GM23338 (cell line): ENCODE results near the gene TLE2. TPM values are rescaled to one million over a fixed set of nuclear protein-coding genes. Genes with fewer than 3 reads are reported as not detected.

ENCODE experiments used
- ATAC-seq: fragments of 200-7000 bp; cut with Tn5 transposase; 3 replicates; pipeline ENCODE4 v1.9.1; 2020
- DNase-seq: peaks from one replicate; pipeline ENCODE4 v3.0.0-alpha.2; 2015; ENCODE audit warnings: low spot score
- H2AFZ ChIP-seq: fragments of 200-600 bp; sonication (generic); 2 replicates; pipeline ENCODE4 v1.8.0; 2016; ENCODE audit warnings: antibody characterized with exemption, mild to moderate bottlenecking, moderate library complexity
- H3F3A ChIP-seq: fragments of 200-600 bp; sonication (generic); replicated peaks from 2 replicates; pipeline ENCODE4 v1.8.0; 2017; ENCODE audit warnings: antibody characterized with exemption, mixed run types, low read depth
- H3K27ac ChIP-seq: fragments of 200-600 bp; sonication (generic); 2 replicates; pipeline ENCODE4 v1.6.1; 2016; ENCODE audit warnings: low read depth
- H3K27me3 ChIP-seq: fragments of 200-600 bp; sonication (generic); 2 replicates; pipeline ENCODE4 v1.8.0; 2016; ENCODE audit warnings: mild to moderate bottlenecking, mixed run types, moderate library complexity; ENCODE audit not compliant: insufficient read depth
- H3K36me3 ChIP-seq: fragments of 200-600 bp; sonication (generic); 2 replicates; pipeline ENCODE4 v1.8.0; 2016; ENCODE audit warnings: mild to moderate bottlenecking; ENCODE audit not compliant: insufficient read depth
- H3K4me1 ChIP-seq: fragments of 200-600 bp; sonication (generic); 2 replicates; pipeline ENCODE4 v1.8.0; 2016; ENCODE audit warnings: mild to moderate bottlenecking, moderate library complexity; ENCODE audit not compliant: insufficient read depth
- H3K4me2 ChIP-seq: fragments of 200-600 bp; sonication (generic); 2 replicates; pipeline ENCODE4 v1.7.1; 2017; ENCODE audit warnings: mixed run types
- H3K4me3 ChIP-seq: fragments of 200-600 bp; sonication (generic); 2 replicates; pipeline ENCODE4 v1.6.1; 2016; ENCODE audit warnings: mixed run types
- H3K79me2 ChIP-seq: fragments of 200-600 bp; sonication (generic); replicated peaks from 2 replicates; pipeline ENCODE4 v1.8.0; 2017; ENCODE audit warnings: mild to moderate bottlenecking; ENCODE audit not compliant: insufficient read depth
- H3K9me2 ChIP-seq: fragments of 200-600 bp; sonication (generic); 2 replicates; pipeline ENCODE4 v1.8.0; 2017; ENCODE audit not compliant: insufficient read depth
- H4K20me1 ChIP-seq: fragments of 200-600 bp; sonication (generic); replicated peaks from 2 replicates; pipeline ENCODE4 v1.8.0; 2017; ENCODE audit warnings: mild to moderate bottlenecking; ENCODE audit not compliant: insufficient read depth
- H3K27ac Mint-ChIP-seq: 2 replicates; pipeline ENCODE4 v1.8.0; 2020; ENCODE audit warnings: inconsistent platforms, mild to moderate bottlenecking, moderate library complexity, mixed read lengths
- H3K27me3 Mint-ChIP-seq: 3 replicates; pipeline ENCODE4 v1.8.0; 2022; ENCODE audit warnings: low read depth, mild to moderate bottlenecking, moderate library complexity, mixed read lengths, inconsistent platforms; ENCODE audit not compliant: insufficient read depth, poor library complexity
- H3K36me3 Mint-ChIP-seq: 3 replicates; pipeline ENCODE4 v1.8.0; 2021; ENCODE audit warnings: low read depth, mild to moderate bottlenecking, inconsistent platforms, moderate library complexity, mixed read lengths
- H3K4me1 Mint-ChIP-seq: 3 replicates; pipeline ENCODE4 v1.8.0; 2020; ENCODE audit warnings: mild to moderate bottlenecking, inconsistent platforms, mixed read lengths
- H3K4me3 Mint-ChIP-seq: 3 replicates; pipeline ENCODE4 v1.8.0; 2021; ENCODE audit warnings: moderate library complexity, mild to moderate bottlenecking, inconsistent platforms, mixed read lengths
- H3K9me3 Mint-ChIP-seq: 3 replicates; pipeline ENCODE4 v1.8.0; 2020; ENCODE audit warnings: moderate library complexity, mild to moderate bottlenecking, inconsistent platforms, mixed read lengths
- CREB1 ChIP-seq: fragments of 250-450 bp; sonication (Bioruptor Pico); IDR thresholded peaks from 2 replicates; pipeline ENCODE4 v1.5.0; 2020; ENCODE audit warnings: low read depth, mild to moderate bottlenecking, moderate library complexity
- CTCF ChIP-seq, 2 experiments: fragments of 200-600 bp in 1 of 2; sonication (generic) in 1 of 2; conservative IDR thresholded peaks; 2 replicates each; pipeline versions ENCODE4 v1.5.1 to v1.6.1; 2016 to 2017; ENCODE audit warnings: antibody characterized with exemption in 2 of 2, low read depth in 2 of 2, mild to moderate bottlenecking in 2 of 2, moderate library complexity in 1 of 2
- ETS1 ChIP-seq: IDR thresholded peaks from 2 replicates; pipeline ENCODE4 v1.6.1; 2016; ENCODE audit warnings: antibody characterized with exemption
- EZH2 ChIP-seq: fragments of 200-600 bp; sonication (generic); IDR thresholded peaks from one replicate; pipeline ENCODE4 v1.8.0; 2017; ENCODE audit warnings: antibody characterized with exemption, mild to moderate bottlenecking, low read depth; ENCODE audit not compliant: unreplicated experiment
- EZH2phosphoT487 ChIP-seq: fragments of 200-600 bp; sonication (generic); IDR thresholded peaks from one replicate; pipeline ENCODE4 v1.8.1; 2018; ENCODE audit warnings: antibody characterized with exemption; ENCODE audit not compliant: unreplicated experiment
- ZNF114 ChIP-seq: fragments of 250-450 bp; sonication (Bioruptor Pico); IDR thresholded peaks from 2 replicates; pipeline ENCODE4 v1.5.0; 2020; ENCODE audit warnings: mild to moderate bottlenecking, moderate library complexity
- ZNF462 ChIP-seq: fragments of 250-450 bp; sonication (Bioruptor Pico); IDR thresholded peaks from 2 replicates; pipeline ENCODE4 v1.5.0; 2020; ENCODE audit warnings: mild to moderate bottlenecking, moderate library complexity
- polyA plus RNA-seq: library from polyadenylated mRNA; unstranded; fragments of >200 nt; fragmentation: Nextera tagmentation; extraction: Ambion mirVana; gene quantifications from 2 replicates; pipeline ENCODE4 v1.2.1, GENCODE V29; 2016
- total RNA-seq: library from RNA; depleted of rRNA; stranded (reverse); fragments of >200 nt; shearing (Covaris generic); gene quantifications from 2 replicates; pipeline ENCODE4 v1.2.3, GENCODE V29; 2014
- TF ChIP-seq, protein P1 (sequence below): IDR thresholded peaks from one replicate; pipeline ENCODE4 v1.6.1; 2018; ENCODE audit warnings: antibody characterized with exemption; ENCODE audit not compliant: unreplicated experiment

Gene TLE2
- total and polyA plus RNA-seq, 2 experiments from 2014 or later = 5.2 to 22.8 TPM

DNA sequence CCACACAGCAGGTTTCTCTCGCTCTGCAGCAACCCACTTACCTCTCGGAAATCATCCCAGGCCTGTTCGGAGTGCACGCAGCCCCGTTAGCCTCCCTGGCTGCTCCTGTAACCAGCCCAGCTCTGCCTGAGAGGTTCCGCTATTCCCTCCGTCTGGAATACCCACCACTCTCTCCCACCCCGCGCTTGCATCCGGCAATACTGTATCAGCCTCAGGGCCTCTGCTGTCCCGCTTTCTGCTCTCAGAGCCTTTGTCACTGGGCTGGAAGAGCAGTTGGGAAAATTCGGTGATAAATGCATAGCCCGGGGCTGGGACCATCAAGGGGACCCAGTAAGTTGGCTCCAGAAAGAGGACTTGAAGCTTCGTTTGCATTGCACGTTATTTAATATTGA, 52.5 kb downstream of the TLE2 start:
- H3K9me3 Mint-ChIP-seq = no peaks in the 10 kb centered on the region
- Histone ChIP-seq H3K9me2 (no peaks in the 10 kb centered on the region), H4K20me1 (no peaks in the 10 kb centered on the region), H3K79me2 (no peaks in the 10 kb centered on the region), H3K4me3 (peak overlapping the region; percentile 58), H2AFZ (peak overlapping the region; percentile 24), H3K4me1 (peaks cover 11% of the 10 kb centered on the region; the same call in 1 of the 2 replicates), H3K4me2 (peak overlapping the region; percentile 85), H3F3A (peaks cover 5% of the 10 kb centered on the region; the same call in 1 of the 2 replicates), H3K27me3 (peaks cover 17% of the 10 kb centered on the region), H3K27ac (no peak overlapping the region), H3K36me3 (no peaks in the 10 kb centered on the region)
- H3K36me3 Mint-ChIP-seq = no peaks in the 10 kb centered on the region
- ATAC-seq = peak; percentile 25
- TF ChIP-seq ZNF462 (CRISPR knock-in tag) = no peak
- TF ChIP-seq EZH2phosphoT487 = no peak
- TF ChIP-seq ETS1 = no peak
- TF ChIP-seq EZH2 = no peak
- no peak for TF ChIP-seq CREB1 (CRISPR knock-in tag)
- TF ChIP-seq ZNF114 (CRISPR knock-in tag) = no peak
- TF ChIP-seq, protein P1, sequence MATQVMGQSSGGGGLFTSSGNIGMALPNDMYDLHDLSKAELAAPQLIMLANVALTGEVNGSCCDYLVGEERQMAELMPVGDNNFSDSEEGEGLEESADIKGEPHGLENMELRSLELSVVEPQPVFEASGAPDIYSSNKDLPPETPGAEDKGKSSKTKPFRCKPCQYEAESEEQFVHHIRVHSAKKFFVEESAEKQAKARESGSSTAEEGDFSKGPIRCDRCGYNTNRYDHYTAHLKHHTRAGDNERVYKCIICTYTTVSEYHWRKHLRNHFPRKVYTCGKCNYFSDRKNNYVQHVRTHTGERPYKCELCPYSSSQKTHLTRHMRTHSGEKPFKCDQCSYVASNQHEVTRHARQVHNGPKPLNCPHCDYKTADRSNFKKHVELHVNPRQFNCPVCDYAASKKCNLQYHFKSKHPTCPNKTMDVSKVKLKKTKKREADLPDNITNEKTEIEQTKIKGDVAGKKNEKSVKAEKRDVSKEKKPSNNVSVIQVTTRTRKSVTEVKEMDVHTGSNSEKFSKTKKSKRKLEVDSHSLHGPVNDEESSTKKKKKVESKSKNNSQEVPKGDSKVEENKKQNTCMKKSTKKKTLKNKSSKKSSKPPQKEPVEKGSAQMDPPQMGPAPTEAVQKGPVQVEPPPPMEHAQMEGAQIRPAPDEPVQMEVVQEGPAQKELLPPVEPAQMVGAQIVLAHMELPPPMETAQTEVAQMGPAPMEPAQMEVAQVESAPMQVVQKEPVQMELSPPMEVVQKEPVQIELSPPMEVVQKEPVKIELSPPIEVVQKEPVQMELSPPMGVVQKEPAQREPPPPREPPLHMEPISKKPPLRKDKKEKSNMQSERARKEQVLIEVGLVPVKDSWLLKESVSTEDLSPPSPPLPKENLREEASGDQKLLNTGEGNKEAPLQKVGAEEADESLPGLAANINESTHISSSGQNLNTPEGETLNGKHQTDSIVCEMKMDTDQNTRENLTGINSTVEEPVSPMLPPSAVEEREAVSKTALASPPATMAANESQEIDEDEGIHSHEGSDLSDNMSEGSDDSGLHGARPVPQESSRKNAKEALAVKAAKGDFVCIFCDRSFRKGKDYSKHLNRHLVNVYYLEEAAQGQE = no peak
- TF ChIP-seq CTCF (conservative IDR thresholded peaks at IDR 0.05; ENCODE audit: low read depth in 2 of 2) = no peak
- H3K27me3 Mint-ChIP-seq = peaks cover 56% of the 10 kb centered on the region
- DNase-seq = peak; percentile 45
- H3K27ac Mint-ChIP-seq = no peak overlapping the region; the same call in 1 of the 2 replicates
- H3K4me1 Mint-ChIP-seq = peaks cover 14% of the 10 kb centered on the region
- peak overlapping the region; percentile 75 for H3K4me3 Mint-ChIP-seq
